Measurements from ENCODE around the gene PNPLA7. TPM values are rescaled to one million over a fixed set of nuclear protein-coding genes. Genes with fewer than 3 reads are reported as not detected.

PNPLA7 gene
- total and polyA plus RNA-seq, 3 experiments from 2014 or later, result 0.79 to 2.4 (median 2.0) TPM

DNA sequence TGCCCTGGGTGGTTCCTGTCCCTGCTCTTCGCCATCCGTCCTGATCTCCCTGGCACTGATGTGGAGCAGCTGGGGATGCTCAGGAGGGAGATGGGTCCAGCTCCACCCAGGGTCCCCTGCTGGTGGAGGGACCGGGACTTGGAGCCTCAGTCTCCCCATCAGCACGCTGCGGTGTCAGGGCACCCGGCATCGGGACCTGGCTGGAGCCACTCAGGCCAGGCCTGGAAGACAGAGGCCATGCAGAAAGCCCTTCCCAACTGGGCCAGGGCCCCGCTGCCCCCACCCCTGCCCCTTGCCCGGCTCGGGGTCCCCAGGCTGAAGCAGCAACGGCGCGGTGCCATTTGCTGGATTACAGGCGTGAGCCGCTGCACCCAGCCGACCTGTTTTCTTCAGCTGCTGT lies 50.8 kb downstream of the PNPLA7 start:
- Histone ChIP-seq H3K36me3 (ENCODE audit: insufficient read depth, low read length) (no peaks in the 10 kb centered on the region), H3K4me1 (ENCODE audit: insufficient read depth, low read length) (no peaks in the 10 kb centered on the region), H3K27ac (ENCODE audit: low read depth, low read length) (no peak overlapping the region), H3K9me3 (ENCODE audit: low read length) (no peaks in the 10 kb centered on the region), H3K4me3 (ENCODE audit: low read length) (no peak overlapping the region), H3K27me3 (ENCODE audit: insufficient read depth, low read length, poor library complexity, severe bottlenecking) (no peaks in the 10 kb centered on the region)
- no peak for DNase-seq
- Mint-ChIP-seq H3K36me3 (no peaks in the 10 kb centered on the region), H3K9me3 (peaks cover 0 to 7% (median 2%) of the 10 kb centered on the region in 5 donors), H3K4me1 (no peaks in the 10 kb centered on the region), H3K27me3 (no peaks in the 10 kb centered on the region), H3K4me3 (no peak overlapping the region), H3K27ac (no peak overlapping the region)
- ChIA-PET POLR2A (no interaction called here), CTCF (no interaction called here)

DNA sequence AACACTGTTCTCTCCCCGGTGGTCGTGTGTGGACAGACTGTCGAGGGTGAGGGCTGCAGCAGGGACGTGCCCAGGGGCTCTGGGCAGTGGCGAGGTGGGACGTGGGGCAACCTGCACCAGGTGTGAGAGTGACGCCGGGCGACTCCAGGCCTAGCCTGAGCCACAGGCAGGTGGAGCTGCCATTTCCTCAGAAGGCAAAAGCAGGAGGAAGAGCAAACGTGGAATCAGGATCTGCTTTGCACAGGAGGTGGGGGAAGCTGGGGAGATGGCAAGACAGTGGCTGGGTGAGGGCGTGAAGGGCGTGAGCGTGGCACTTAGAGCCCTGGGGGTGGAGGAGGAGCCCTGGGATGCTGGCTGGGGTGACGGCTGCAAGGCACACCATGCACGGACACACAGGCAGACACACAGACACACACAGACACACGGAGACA lies 51.5 kb downstream of the PNPLA7 start:
- H3K9me3 Mint-ChIP-seq, result peaks cover 0 to 7% (median 2%) of the 10 kb centered on the region in 5 donors
- Histone ChIP-seq H3K9me3 (ENCODE audit: low read length) (no peaks in the 10 kb centered on the region), H3K27ac (ENCODE audit: low read depth, low read length) (no peak overlapping the region), H3K27me3 (ENCODE audit: insufficient read depth, low read length, poor library complexity, severe bottlenecking) (no peaks in the 10 kb centered on the region), H3K36me3 (ENCODE audit: insufficient read depth, low read length) (no peaks in the 10 kb centered on the region), H3K4me1 (ENCODE audit: insufficient read depth, low read length) (no peaks in the 10 kb centered on the region), H3K4me3 (ENCODE audit: low read length) (no peak overlapping the region)
- no peak overlapping the region for H3K4me3 Mint-ChIP-seq
- no peak for DNase-seq
- CTCF ChIA-PET, result no interaction called here
- H3K27me3 Mint-ChIP-seq, result no peaks in the 10 kb centered on the region
- POLR2A ChIA-PET, result no interaction called here
- H3K27ac Mint-ChIP-seq, result no peak overlapping the region
- H3K4me1 Mint-ChIP-seq, result peaks cover 0 to 4% (median 2%) of the 10 kb centered on the region in 3 donors
- H3K36me3 Mint-ChIP-seq, result no peaks in the 10 kb centered on the region

DNA sequence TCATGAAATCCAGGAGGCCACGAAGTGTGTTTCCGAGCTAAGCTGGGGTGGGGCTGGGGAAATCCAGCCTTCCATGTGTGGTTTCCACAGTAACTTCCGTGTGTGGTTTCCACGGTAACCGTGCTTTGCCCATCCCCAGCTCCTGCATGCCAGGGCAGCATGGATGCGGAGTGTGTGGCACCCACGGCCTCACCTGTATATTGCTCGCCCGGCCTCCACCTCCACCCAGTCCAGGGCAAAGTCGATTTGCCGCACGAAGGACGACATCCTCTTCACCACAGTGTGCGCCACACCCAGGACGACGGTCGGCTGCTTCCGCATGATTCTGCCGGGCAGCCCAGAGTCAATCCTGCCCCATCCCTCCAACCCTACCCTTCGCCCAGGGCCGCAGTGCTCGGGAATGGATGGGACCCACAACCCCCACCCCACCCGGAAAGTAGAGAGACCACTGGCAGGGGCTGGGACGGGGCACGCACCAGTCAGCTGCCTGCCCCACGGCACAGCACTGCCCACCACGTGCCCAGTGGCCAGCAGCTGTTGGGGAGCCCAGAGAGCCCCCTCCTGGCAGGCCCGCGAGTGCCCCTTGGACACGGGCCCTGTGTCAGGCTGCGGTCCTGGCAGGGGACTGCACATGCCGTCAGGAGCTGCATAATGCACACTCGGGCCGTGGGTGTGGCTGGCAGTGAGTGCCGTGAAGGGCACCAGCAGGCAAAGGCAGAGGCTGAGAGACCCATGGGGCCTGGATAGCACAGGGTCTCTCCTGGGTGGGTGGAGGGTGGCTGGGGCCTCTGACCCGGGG lies 52.1 kb downstream of the PNPLA7 start:
- no peak overlapping the region for H3K4me3 ChIP-seq (ENCODE audit: low read length)
- H3K27me3 ChIP-seq (ENCODE audit: insufficient read depth, low read length, poor library complexity, severe bottlenecking), result no peaks in the 10 kb centered on the region
- CTCF ChIA-PET, result no interaction called here
- peak overlapping the region in 1 of 8 donors; percentile 86 for H3K27ac Mint-ChIP-seq
- no peak overlapping the region for H3K4me3 Mint-ChIP-seq
- H3K27me3 Mint-ChIP-seq, result no peaks in the 10 kb centered on the region
- peaks cover 0 to 4% (median 2%) of the 10 kb centered on the region in 3 donors for H3K4me1 Mint-ChIP-seq
- no peak overlapping the region for H3K27ac ChIP-seq (ENCODE audit: low read depth, low read length)
- no peaks in the 10 kb centered on the region for H3K4me1 ChIP-seq (ENCODE audit: insufficient read depth, low read length)
- H3K36me3 Mint-ChIP-seq, result no peaks in the 10 kb centered on the region
- no peak for DNase-seq
- POLR2A ChIA-PET, result no interaction called here
- no peaks in the 10 kb centered on the region for H3K36me3 ChIP-seq (ENCODE audit: insufficient read depth, low read length)
- peaks cover 0 to 7% (median 2%) of the 10 kb centered on the region in 5 donors for H3K9me3 Mint-ChIP-seq
- no peaks in the 10 kb centered on the region for H3K9me3 ChIP-seq (ENCODE audit: low read length)

DNA sequence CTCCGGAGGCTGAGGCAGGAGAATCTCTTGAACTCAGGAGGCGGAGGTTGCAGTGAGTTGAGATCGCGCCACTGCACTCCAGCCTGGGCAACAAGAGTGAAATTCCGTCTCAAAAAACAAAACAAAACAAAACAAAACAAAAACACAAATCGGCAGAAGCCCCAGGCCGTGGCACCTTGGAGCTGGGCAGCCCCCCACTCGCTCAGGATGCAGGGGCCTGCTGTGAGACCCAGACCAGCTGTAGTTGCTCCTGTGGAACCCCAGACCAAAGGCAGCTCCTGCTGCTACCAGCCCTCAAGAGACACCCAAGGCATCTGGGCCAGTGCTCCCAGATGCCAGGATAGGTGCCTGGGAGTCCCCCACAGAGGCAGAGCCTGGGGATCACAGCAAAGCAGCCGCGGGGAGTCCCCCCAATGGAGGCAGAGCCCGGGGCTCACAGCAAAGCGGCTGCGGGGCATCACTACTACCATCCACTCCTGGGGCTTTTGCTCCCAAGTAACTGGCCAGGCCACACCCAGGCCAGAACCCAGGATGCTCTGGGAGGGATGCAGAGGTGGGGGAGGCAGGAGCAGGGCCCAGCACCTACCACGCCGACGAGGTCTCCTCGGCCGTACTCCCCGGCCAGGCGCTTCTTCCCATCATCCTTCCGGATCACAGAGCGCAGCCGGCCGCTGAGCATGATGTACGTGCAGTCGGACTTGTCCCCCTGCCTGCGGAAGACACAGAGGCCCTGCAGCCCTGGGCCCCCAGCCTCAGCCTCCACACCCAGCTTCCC lies 53.4 kb downstream of the PNPLA7 start:
- peaks cover 0 to 5% (median 4%) of the 10 kb centered on the region in 3 donors for H3K4me1 Mint-ChIP-seq
- POLR2A ChIA-PET, result no interaction called here

DNA sequence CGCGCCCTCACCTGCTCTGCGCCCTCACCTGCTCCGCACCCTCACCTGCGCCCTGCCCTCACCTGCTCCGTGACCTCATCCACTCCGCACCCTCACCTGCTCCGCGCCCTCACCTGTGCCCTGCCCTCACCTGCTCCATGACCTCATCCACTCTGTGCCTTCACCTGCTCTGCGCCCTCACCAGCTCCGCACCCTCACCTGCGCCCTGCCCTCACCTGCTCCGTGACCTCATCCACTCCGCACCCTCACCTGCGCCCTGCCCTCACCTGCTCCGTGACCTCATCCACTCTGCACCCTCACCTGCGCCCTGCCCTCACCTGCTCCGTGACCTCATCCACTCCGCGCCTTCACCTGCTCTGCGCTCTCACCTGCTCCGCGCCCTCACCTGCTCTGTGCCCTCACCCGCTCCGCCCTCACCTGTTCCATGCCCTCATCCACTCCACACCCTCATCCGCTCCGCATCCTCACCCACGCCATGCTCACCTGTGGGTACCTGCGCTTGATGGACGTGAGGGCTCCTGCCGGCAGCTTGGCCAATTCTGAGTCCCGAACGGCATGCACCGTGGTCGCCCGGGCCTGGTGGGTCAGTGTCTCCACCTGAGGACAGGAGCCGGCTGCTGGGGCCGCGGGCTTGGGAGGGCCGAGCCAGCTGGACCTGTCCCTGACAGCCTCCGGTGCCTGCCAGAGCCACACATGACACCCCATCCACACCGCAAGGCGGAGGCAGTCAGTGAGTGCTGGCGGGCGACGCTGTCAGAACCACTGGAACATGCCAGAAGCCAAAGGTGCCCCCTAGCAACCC lies 55.5 kb downstream of the PNPLA7 start:
- H3K27me3 Mint-ChIP-seq, result no peaks in the 10 kb centered on the region
- ChIA-PET CTCF (no interaction called here), POLR2A (no interaction called here)
- peaks cover 7 to 11% (median 8%) of the 10 kb centered on the region in 3 donors for H3K4me1 Mint-ChIP-seq
- no peaks in the 10 kb centered on the region for H3K36me3 ChIP-seq (ENCODE audit: insufficient read depth, low read length)
- H3K4me1 ChIP-seq (ENCODE audit: insufficient read depth, low read length), result no peaks in the 10 kb centered on the region
- no peaks in the 10 kb centered on the region for H3K27me3 ChIP-seq (ENCODE audit: insufficient read depth, low read length, poor library complexity, severe bottlenecking)
- no peak overlapping the region for H3K4me3 Mint-ChIP-seq
- H3K9me3 ChIP-seq (ENCODE audit: low read length), result no peaks in the 10 kb centered on the region
- H3K27ac Mint-ChIP-seq, result no peak overlapping the region
- H3K9me3 Mint-ChIP-seq, result no peaks in the 10 kb centered on the region
- peak in 1 of 5 donors; percentile 28 for DNase-seq
- H3K4me3 ChIP-seq (ENCODE audit: low read length), result no peak overlapping the region
- peaks cover 0 to 1% (median 0%) of the 10 kb centered on the region in 3 donors for H3K36me3 Mint-ChIP-seq
- H3K27ac ChIP-seq (ENCODE audit: low read depth, low read length), result no peak overlapping the region

More for the DNA sequence above, 53.4 kb downstream of the PNPLA7 start:
- no peak overlapping the region for H3K27ac Mint-ChIP-seq
- no peak overlapping the region for H3K27ac ChIP-seq (ENCODE audit: low read depth, low read length)
- no peak overlapping the region for H3K4me3 ChIP-seq (ENCODE audit: low read length)
- no peaks in the 10 kb centered on the region for H3K4me1 ChIP-seq (ENCODE audit: insufficient read depth, low read length)
- H3K36me3 ChIP-seq (ENCODE audit: insufficient read depth, low read length), result no peaks in the 10 kb centered on the region
- no peak overlapping the region for H3K4me3 Mint-ChIP-seq
- H3K27me3 ChIP-seq (ENCODE audit: insufficient read depth, low read length, poor library complexity, severe bottlenecking), result no peaks in the 10 kb centered on the region
- H3K27me3 Mint-ChIP-seq, result no peaks in the 10 kb centered on the region
- H3K9me3 ChIP-seq (ENCODE audit: low read length), result no peaks in the 10 kb centered on the region
- CTCF ChIA-PET, result no interaction called here
- H3K9me3 Mint-ChIP-seq, result peaks cover 0 to 3% (median 0%) of the 10 kb centered on the region in 5 donors
- DNase-seq, result no peak
- H3K36me3 Mint-ChIP-seq, result no peaks in the 10 kb centered on the region

DNA sequence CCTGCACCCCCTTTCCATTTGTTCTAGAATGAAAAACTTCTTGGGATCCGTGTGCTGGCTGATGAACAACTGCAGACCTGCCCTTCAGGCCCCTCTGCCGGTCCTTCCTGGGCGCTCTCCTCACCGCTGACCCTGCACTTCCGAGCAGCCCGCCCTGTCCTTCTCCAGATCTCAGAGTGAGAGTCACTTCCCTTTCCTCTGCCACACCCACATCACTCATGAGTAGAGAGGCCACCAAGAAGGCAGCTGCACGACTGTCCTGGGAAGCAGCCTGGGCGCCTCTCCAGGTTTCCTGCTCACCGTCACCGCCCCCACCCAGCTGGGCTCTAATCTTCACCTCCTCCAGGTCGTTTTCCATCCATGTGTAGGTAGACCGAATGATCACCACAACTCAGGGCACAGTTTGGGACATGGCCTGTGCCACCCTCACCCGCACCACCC lies 56.1 kb downstream of the PNPLA7 start:
- Mint-ChIP-seq H3K4me3 (no peak overlapping the region), H3K27me3 (no peaks in the 10 kb centered on the region), H3K36me3 (peaks cover 0 to 1% (median 0%) of the 10 kb centered on the region in 3 donors), H3K4me1 (peaks cover 7 to 11% (median 8%) of the 10 kb centered on the region in 3 donors), H3K27ac (peak overlapping the region in 2 of 8 donors; percentile 82 to 92), H3K9me3 (no peaks in the 10 kb centered on the region)
- no peak overlapping the region for H3K4me3 ChIP-seq (ENCODE audit: low read length)
- H3K9me3 ChIP-seq (ENCODE audit: low read length), result no peaks in the 10 kb centered on the region
- POLR2A ChIA-PET, result no interaction called here
- peak overlapping the region; percentile 57 for H3K27ac ChIP-seq (ENCODE audit: low read depth, low read length)
- H3K36me3 ChIP-seq (ENCODE audit: insufficient read depth, low read length), result no peaks in the 10 kb centered on the region
- H3K4me1 ChIP-seq (ENCODE audit: insufficient read depth, low read length), result no peaks in the 10 kb centered on the region
- DNase-seq, result no peak
- CTCF ChIA-PET, result no interaction called here
- no peaks in the 10 kb centered on the region for H3K27me3 ChIP-seq (ENCODE audit: insufficient read depth, low read length, poor library complexity, severe bottlenecking)

DNA sequence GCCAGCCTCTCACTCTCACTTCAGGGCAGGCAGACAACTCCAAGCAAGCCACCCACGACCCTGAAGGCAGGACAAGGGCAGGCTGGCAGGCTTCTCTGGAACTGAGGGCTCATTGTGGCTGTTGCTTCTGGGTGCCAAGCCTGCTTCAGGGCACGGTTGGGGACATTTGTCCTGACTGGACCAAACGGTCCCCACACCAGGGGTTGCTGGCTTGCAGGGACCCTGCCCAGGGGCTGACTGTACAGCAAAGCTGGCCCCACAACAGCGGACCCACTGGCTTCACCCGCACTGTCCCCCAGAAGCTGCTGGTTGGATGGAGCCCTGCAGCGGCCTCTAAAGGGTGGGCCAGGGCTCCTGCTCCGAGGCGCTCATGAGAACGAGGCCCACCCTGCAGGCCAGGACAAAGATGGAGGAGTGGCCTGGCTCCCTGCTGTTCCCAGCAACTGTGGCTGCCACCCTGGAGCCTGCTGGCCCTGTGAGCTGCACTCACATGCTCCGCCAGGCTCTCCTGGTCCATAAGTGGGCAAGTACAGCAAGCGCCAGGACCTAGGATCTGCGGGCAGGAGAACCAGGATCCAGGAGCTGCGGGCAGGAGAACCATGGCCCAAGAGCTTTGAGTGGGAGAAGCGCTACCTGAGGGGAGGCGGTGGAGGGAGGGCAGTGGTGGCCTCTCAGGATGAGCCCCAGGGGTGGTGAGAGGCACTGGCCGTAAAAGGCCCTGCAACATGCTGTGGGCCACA lies 56.7 kb downstream of the PNPLA7 start:
- H3K27ac ChIP-seq (ENCODE audit: low read depth, low read length), result peak overlapping the region; percentile 57
- no peaks in the 10 kb centered on the region for H3K9me3 ChIP-seq (ENCODE audit: low read length)
- Mint-ChIP-seq H3K9me3 (no peaks in the 10 kb centered on the region), H3K4me1 (peaks cover 7 to 11% (median 8%) of the 10 kb centered on the region in 3 donors), H3K27ac (no peak overlapping the region), H3K36me3 (peaks cover 0 to 1% (median 0%) of the 10 kb centered on the region in 3 donors), H3K27me3 (no peaks in the 10 kb centered on the region), H3K4me3 (no peak overlapping the region)
- peak in 1 of 5 donors; percentile 16 for DNase-seq
- H3K36me3 ChIP-seq (ENCODE audit: insufficient read depth, low read length), result no peaks in the 10 kb centered on the region
- ChIA-PET CTCF (no interaction called here), POLR2A (no interaction called here)
- H3K4me3 ChIP-seq (ENCODE audit: low read length), result no peak overlapping the region
- H3K27me3 ChIP-seq (ENCODE audit: insufficient read depth, low read length, poor library complexity, severe bottlenecking), result no peaks in the 10 kb centered on the region
- no peaks in the 10 kb centered on the region for H3K4me1 ChIP-seq (ENCODE audit: insufficient read depth, low read length)
